NCI-H1105 (cell line): ENCODE results near the gene MACROH2A1.

Source experiments
- DNase-seq: peaks from one replicate; lab custom pipeline; 2025; lab: John Stamatoyannopoulos, UW

The MACROH2A1 gene

DNA sequence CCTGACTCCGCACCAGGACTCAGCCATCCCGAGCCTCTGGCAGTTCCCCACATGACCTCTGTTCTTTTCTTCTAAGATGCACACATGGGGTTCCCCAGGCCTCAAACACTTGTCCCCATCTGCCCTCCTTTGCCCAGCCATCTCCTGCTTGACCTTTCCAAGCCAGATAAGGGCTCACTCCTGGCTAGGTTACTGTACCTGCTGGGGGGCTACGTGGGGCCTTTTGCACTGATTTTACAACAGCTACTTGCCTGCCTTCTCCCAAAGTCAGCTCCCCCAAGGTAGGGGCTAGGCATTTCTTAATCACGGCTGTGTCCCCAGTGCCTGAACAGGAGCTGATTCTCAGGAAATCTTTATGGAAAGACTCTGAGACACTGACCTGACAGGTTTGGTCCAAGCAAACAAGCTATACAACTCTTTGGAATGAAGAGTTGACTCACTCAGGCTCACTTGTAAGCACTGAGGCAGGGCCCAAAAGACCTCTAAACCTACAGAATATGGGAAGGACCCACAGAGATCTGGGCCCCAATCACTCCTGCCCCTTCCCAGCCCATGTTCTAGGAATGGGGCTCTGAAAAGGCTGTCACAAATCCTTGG lies 2.5 kb downstream of the MACROH2A1 start:
- no peak for DNase-seq

DNA sequence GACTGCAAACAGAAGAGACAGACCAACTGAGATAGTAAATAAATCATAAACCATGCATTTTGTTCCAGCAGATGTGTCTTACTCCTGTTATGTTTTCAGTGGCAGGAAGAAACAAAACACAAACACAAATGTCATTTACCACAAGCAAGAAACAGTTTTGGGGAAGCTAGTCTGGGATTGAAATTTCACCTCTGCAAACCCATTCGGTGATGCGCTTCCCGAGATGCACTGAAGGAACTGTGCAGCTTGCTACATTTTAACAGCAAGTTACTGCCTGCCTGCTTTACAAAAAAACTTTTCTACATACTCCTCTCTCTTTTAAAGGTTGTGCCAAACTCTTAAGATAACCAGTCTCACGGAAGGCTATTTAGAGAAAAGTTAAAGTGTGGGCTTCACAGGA lies 3.2 kb downstream of the MACROH2A1 start:
- no peak for DNase-seq

DNA sequence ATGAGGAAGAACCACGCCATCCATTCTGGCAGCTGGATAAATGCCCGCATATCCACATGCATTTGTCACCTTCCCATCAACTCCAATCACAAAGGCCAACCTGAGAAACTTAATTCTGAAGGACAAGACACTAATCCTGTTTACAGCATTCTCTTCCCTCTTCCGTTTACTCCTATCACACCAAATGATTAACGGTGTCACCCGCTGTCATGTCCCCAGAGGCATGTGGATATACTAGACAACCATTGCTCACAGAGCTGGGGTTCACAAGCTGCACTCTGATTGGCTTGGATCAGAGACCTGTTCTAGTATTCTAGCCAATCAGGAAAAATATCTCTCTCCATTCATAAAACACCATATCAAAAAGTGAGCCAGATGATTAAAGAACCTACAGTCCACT lies 3.6 kb downstream of the MACROH2A1 start:
- DNase-seq, result no peak

DNA sequence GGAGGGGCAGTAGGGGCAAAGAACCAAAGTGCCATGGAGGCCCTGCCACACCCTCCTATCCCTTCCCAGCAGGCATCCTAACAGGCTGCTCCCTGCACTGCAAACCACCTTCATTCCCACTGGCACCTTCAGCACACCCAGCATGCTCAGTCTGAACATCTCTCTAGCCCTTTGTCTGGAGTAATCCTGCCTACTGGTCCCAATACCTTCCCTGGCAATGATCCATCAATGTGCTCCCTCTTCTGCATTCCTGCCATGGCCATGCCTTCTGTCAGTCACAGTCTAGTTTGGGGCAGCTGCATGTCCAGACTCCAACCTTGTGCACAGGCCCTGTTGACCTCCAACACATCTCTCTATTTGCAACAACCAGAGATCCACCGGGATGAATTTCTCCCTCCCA lies 4.9 kb downstream of the MACROH2A1 start:
- no peak for DNase-seq

DNA sequence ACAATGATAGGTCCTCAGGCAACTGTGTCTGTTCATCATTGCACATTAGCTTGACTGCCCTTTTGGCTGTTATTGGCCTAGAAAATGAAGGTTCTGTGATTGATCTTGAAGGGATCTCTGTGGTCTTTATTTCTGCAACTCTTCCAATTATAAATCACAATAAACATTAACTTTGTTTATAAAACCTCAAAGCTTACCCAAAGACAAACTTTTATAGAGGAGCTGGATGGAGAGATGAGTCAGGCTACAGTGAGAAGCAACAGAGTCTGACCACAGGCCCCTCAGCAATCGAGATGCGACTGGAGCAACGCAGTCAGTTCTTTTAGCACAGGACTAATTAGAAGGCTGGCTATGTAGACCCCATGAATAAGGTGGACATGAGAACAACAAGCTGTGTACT lies 5.3 kb downstream of the MACROH2A1 start:
- no peak for DNase-seq

DNA sequence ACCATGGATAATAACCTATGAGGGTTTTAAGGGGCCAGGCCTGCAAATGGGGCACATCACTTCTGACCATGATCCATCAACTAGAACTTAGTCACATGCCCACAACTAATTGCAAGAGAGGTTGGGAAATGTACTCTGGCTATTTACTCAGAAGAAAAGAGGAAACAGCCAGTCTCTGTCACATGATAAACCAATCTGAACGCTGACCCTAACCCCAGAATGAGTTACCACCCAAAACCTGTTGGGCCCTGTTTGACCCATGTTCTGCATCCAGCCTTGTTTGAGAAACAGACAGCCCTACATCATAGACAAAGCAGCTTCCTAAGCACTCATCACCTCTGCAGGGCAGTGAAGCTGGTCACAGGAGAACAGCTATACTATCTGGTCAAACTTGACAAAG lies 5.8 kb downstream of the MACROH2A1 start:
- no peak for DNase-seq

DNA sequence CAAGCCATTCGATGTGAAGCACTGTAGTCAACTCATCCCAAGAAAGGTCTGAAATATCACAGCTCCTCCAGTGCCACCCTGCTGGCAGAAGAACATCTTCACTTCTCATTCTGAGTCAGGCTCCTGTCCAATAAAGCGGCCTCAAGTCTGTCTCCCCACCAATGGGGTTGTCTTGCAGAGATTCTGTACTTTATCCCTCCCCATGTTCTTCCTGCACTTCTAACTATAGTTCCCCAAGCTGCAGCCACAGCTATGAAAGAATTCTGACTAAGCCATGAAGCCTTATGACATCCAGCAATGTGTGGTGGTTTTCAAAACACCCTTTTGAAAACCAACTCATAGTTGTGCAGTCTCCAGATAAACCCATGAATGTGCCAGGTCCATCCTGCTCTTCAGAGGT lies 6.8 kb downstream of the MACROH2A1 start:
- no peak for DNase-seq

DNA sequence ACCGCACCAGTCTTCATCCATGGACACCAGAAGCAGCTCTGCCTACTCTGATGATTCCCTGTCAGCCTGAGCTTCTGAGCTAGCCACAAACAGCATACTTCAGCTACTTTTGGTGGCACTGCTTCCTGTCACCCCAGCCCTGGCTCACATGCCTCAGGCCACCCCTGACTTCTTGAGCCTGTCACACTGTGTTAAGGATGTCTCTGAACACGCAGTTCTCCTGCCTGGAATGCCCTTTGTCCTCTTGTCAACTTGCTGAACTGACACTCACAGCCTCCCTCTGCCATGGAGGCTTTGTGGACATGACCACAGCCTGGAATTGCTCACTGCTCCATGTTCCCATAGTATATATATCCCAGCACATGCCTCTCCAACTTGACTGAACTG lies 7.2 kb downstream of the MACROH2A1 start:
- DNase-seq, result no peak

DNA sequence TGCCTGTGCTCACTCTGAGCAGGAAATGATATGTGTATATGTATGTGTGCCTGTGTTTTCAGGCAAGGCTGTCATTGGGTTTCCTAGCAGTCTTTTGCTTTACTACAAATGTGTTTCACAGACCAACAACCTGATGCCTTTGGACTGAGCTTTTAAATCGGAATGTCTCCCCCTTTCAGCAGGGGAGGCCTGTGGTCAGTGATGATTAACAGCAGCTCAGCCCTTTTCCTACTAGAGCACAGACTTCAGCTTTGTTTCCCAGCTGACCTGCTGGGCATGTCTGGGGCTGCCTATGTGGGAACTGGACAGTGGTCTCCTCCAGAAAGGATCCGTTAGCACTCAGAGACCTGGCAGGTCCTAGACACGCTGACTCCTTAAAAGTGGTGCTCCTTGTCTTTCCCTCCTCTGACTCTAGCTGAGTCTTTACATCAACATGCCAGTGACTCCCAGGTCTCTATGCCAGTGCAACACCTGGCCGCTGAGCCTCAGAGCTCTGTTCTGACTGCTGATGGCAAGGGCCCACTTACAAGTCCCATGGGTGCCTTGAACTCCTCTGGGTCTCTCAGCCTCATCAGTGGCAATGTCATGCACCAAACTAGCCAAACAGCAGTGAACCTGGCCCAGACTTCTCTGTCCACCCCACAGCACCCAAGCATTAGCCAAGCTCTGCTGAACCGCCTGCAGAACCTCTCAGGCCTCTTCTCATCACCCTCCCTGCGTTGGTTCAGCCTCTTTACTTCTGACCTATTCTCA lies 7.7 kb downstream of the MACROH2A1 start:
- no peak for DNase-seq

DNA sequence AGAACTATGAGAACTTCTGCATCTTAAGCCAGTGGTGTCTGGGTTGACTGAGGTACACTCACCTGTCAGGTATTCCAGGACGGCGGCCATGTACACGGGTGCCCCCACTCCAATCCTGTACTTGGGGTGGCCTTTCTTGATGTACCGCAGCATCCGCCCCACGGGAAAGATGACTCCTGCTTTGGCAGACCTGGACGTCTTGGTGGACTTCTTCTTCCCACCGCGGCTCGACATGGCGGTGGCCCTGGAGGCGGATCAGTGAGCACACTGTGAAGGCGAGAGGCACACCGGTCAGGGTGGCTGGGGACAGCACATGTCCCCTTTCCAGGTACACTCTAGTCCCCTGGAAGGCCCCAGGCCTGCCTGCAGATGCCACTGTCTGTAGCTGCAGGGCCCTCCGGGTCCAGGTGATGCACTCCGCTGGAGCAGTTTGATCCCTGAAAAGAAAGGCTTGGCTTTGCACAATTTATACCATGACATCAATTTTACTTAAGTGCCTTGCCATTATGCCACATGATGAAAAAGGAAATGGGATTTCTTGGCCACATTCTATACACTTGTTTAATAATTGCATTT lies 10.1 kb downstream of the MACROH2A1 start:
- DNase-seq, result no peak

DNA sequence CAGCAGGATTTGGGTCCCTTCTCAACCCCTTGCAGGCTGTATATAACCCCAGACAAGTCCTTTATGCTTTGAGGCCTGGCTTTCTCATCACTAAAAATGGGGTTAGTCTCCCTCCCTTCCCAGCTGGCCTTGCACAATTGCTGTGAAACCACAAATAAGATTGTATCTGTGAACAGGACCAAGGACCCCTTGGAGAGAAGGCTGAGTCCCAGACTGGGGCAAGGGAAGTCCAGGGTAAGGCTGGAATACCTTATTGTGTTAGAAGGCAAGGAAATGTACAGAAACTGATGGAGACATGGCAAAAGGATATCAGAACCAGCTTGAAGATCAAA lies 11.4 kb downstream of the MACROH2A1 start:
- no peak for DNase-seq

DNA sequence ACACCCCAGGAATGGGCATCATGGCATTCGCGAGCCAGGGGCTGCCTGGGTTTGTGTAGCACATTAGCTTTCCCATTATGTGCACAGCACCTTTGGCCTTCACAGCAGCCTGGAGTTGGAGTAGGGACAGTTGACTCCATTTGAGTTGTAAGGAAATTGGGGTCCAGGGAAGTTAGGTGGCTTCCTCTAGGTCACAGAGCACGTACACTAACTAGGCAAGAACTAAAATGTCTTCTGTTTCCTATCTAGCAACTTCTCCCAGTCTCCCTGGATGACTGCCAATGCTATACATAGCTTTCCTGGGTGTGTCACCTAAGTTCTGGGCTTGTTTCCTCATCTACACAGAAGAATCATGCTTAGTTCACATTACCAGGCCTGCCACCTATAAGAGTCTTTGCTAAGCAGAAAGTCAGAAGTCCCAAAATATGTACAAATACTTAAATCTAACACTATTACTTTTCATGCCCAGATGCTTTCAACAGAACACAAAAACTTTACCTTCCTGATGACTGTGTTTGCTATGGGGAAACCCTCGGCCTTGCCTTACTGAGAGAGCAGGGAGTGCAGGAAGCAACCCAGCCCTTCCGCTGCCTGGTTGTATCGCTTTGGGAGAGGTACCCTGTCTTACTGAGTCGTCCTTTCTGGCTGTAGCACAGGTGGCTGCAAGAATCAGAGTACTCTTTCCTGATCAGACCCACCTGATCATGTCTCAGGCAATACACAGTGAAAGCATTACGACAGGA lies 12.0 kb downstream of the MACROH2A1 start:
- no peak for DNase-seq

DNA sequence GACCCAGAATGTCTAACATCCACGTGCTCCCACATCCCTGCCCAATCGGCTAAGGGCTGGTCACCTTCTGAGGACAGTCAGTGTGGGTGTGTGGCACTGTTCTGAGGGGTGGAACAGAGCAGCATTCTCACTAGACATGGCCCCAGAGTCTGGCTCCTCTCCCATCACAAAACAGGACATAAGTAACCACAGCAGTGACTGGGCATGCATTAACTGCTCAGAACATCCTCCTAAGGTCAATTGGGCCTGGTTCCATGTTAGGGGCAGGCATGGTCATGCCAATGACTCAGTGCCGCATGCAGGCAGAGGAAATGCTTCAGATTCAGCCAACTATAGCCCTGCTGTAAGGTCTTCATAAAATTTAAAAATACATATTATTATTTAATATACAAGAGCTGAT lies 12.9 kb downstream of the MACROH2A1 start:
- DNase-seq, result no peak

DNA sequence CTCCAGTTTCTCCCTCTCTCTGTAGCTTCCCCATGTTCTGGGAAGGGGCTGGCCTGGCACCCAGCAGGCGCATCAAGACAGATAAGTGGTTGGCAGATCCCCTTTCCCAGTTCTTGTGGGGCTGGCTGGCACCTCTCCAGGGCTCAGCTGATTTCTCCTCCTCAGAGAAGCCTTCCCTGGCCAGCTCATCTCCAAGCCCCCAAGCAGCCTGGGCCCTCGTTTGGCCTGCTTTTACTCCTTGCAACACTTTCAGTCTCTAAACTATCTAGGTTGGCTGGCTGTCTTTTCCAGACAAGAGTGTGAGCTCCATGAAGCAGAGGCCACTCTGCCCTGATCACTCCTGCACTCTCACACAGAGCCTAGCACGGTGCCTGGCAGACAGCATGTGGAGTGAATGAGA lies 13.5 kb downstream of the MACROH2A1 start:
- DNase-seq, result no peak

DNA sequence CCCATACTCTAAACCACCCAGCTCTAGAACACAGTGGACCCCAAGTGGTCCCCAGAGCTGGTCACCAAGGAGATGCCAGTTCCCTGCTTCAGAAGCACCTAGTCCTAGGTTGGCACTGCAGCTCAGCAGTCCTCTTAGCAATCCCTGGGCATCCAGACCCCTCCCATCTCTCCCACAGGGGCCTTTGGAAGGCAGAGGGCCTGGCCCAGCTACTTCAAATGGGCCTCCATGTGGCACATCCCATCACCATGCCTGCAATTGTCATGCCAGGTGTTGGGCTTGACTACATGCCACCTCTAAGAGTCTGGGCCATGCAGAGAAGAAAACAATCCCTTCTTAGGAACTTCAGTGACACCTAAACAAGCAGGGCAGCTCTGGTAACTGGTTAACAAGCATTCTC lies 14.1 kb downstream of the MACROH2A1 start:
- no peak for DNase-seq

DNA sequence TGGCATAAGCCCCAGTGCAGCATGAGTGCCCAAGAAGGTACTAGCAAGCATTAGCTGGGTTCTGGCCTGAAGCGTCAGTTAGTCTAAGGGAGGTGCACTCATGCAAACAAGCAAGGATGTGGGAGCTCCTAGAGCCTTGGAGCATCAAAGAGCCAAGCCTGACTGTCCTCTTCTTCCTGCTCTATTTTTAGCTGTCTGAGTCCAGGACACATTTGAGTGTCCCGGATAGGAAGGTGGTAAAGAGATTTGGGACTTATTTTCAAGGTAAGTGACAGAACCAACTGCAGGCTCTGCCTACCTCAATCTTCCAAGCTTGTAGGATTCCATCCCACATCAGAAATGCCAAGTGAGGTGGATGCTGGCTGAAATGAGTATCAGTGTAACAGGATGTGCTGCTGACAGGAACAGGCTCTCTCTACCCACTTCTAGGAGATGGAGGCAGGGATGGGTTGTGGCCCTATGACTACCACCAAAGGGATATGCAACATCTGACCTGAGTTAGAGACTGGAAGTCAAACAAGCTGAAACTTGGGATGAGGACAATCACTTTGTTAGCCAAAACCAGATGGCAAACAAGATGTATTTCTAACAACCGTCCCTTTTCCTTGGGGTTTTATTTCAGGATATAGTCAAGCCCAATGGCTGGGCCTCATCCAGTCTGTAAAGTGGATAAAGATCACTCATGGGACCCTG lies 15.1 kb downstream of the MACROH2A1 start:
- no peak for DNase-seq

DNA sequence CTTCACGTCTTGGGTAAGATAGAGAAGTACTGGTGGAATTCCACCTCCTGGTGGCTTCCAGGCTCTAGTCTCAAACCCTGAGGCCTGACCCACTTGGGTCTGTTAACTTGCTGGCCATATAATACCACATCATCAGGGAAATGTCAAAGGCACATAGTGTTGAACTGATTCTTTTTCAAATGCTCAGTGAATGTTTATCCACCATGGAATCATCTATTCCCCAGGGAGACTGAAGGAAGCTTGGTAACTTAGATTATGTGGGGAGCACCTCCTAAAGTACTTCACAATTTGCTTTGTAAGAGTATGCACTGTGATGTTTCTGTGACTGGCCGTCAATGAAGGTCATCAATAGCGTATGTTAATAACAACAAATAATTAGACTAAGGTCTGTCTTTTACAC lies 16.1 kb downstream of the MACROH2A1 start:
- no peak for DNase-seq

DNA sequence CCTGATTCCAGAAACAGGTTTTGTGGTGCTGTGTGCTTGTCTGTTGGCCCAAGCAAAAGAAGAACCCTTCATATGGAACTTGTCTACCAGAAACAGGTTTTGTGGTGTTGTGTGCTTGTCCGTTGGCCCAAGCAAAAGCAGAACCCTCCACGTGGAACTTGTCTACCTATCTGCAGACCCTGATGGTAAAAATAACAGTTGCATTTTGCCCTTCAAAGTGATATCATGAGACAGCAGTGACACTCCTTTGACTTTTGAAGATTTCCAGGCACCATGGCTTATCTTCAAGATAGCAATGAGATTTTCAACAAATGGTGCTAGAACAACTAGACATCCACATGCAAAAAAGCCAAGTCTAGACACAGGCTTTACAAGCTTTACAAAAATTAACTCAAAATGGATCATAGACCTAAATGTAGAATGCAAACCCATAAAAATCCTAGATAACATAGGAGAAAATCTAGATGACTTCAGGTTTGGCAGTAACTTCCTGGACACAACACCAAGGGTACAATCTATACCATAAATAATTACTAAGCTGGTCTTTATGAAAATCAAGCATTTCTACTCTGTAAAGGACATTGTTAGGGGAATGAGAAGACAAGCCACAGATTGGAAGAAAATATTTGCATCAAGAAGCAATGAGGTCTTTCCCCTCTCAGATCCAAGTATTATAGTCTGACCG lies 16.8 kb downstream of the MACROH2A1 start:
- no peak for DNase-seq

DNA sequence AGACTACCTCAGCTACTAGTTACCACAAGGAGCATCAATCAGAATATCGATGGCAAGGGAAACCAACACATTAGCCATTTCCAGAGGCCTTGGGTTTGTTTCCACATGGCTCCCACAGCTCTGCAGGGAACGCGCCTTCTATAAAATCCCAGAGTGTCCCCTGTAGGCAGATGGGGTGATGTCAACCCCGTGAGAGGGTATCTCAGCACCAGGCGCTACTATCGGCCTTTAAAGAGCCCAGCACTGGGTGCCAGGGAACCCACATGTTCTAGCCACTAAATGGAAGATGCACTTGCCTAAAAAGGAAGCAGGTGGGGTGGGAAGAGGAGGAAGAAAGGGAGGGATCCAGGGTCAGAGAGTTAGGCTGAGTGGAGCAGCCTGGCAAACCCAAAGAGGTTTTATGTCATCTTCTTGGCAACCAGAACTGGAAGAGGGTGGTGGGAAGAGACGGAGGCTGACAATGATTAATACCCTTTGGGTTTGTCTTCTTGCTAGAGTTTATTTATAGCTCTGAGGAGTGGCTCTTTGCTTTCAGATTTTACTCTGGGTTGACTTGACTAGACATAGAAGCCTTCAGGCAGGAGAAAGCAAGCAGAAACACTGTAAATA lies 19.9 kb downstream of the MACROH2A1 start:
- no peak for DNase-seq

DNA sequence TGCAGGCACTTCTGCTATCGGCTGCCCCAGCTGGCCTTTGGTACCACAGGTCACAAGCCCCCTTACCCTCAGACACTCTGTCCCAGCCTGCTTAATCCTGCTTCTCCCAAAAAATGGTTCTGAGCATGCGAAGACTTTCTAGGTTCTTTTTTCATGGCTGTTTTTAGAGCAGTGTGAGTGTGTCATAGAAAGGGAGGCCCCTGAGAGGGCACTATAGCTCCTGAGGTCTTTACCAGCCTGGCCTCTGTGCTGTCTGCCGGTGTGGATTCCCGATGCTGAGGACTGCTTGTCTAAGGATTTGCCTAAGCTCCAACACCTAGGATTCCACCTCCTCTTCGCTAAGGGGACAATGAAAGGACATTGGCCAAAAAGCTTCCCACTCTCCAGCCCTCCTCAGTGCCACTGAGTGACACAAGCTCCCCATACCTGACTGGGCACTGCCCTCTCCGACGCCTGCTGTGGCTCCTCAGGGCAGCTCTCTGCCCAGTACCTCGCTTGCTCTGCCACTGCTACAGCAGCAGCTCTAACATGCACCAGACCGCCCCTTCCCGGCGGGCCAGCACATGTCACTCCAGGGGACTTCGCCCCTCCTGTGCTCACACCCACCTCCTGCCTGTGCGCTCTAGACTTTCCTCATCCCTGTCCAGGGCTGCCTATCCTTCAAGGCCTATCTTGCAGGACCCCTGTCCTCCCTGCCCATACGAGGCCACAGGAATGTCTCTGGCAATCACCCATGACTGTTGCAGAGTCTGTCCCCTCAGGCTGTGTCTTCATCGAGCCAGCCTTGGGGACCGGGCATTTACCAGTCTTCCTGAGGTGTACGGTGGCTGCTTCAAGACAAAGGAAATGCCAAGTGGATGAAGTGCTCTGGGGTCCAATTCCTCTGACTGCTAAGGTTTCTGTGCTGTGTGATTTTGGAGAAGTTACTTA lies 21.0 kb downstream of the MACROH2A1 start:
- no peak for DNase-seq
